HUES48 (cell line): ENCODE results near the gene COL28A1.

Experiments used
- H3K27ac ChIP-seq: one replicate; pipeline ENCODE4 v1.7.0; 2013; ENCODE audit warnings: low read depth, low read length, inconsistent platforms
- H3K27me3 ChIP-seq: 2 replicates; pipeline ENCODE4 v1.6.1; 2013; ENCODE audit warnings: mild to moderate bottlenecking, low read length; ENCODE audit not compliant: control insufficient read depth, insufficient read depth
- H3K36me3 ChIP-seq: 2 replicates; pipeline ENCODE4 v1.6.1; 2013; ENCODE audit warnings: low read length; ENCODE audit not compliant: control insufficient read depth, insufficient read depth
- H3K4me1 ChIP-seq: 2 replicates; pipeline ENCODE4 v1.6.1; 2013; ENCODE audit warnings: mild to moderate bottlenecking, low read length; ENCODE audit not compliant: control insufficient read depth, insufficient read depth
- H3K4me3 ChIP-seq: 2 replicates; pipeline ENCODE4 v1.5.1; 2013; ENCODE audit warnings: mild to moderate bottlenecking, low read depth, low read length
- H3K9ac ChIP-seq: 2 replicates; pipeline ENCODE4 v1.6.1; 2013; ENCODE audit warnings: mild to moderate bottlenecking, low read depth, low read length, moderate library complexity
- H3K9me3 ChIP-seq: 2 replicates; pipeline ENCODE4 v1.6.1; 2013; ENCODE audit warnings: low read length; ENCODE audit not compliant: control insufficient read depth, insufficient read depth

The COL28A1 gene

DNA sequence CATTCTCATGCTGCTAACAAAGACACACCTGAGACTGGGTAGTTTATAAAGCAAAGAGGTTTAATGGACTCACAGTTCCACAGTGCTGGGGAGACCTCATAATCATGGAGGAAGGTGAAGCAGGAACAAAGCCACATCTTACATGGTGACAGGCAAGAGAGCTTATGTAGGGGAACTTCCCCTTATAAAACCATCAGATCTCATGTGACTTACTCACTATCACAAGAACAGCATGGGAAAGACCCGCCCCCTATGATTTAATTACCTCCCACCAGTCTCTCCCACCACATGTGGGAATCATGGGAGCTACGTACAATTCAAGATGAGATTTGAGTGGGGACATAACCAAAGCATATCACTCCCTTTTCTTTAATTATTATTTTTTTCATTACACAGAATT lies 16.6 kb downstream of the COL28A1 start:
- Histone ChIP-seq H3K4me1 (no peaks in the 10 kb centered on the region; the same call in 1 of the 2 replicates), H3K36me3 (no peaks in the 10 kb centered on the region), H3K27ac (no peak overlapping the region), H3K4me3 (no peak overlapping the region), H3K9ac (no peak overlapping the region), H3K9me3 (no peaks in the 10 kb centered on the region), H3K27me3 (no peaks in the 10 kb centered on the region)

GRCh38 chr7:7517754-7518153 lies 17.9 kb downstream of the COL28A1 start:
- H3K27ac ChIP-seq, result no peak overlapping the region
- H3K9me3 ChIP-seq, result no peaks in the 10 kb centered on the region
- H3K4me3 ChIP-seq, result no peak overlapping the region
- no peaks in the 10 kb centered on the region; the same call in 1 of the 2 replicates for H3K4me1 ChIP-seq
- H3K36me3 ChIP-seq, result no peaks in the 10 kb centered on the region
- H3K9ac ChIP-seq, result no peak overlapping the region
- H3K27me3 ChIP-seq, result no peaks in the 10 kb centered on the region

GRCh38 chr7:7516662-7517061 lies 19.0 kb downstream of the COL28A1 start:
- Histone ChIP-seq H3K9ac (no peak overlapping the region), H3K27ac (no peak overlapping the region), H3K4me1 (no peaks in the 10 kb centered on the region; the same call in 1 of the 2 replicates), H3K4me3 (no peak overlapping the region), H3K27me3 (no peaks in the 10 kb centered on the region), H3K9me3 (no peaks in the 10 kb centered on the region), H3K36me3 (no peaks in the 10 kb centered on the region)

DNA sequence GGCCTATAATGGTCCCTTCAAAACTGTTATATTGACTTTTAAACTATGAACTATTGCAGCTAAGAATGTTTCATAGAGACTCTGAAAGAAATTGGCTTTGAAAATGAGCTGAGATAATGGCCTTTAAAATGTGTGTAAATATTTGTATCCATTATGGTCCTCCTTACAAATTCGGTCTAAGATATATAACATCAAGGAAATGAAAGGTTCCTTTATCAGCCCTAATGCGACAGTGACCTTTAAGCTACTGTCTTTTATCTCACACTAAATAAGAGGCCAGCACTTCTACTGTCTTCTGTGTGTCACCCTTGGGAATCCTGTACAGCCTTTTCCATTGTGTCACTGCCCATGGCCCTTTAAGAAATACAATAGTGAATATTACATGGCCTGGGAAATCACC lies 19.5 kb downstream of the COL28A1 start:
- Histone ChIP-seq H3K36me3 (no peaks in the 10 kb centered on the region), H3K4me1 (no peaks in the 10 kb centered on the region; the same call in 1 of the 2 replicates), H3K9me3 (no peaks in the 10 kb centered on the region), H3K9ac (no peak overlapping the region), H3K4me3 (no peak overlapping the region), H3K27me3 (no peaks in the 10 kb centered on the region), H3K27ac (no peak overlapping the region)

- H3K4me3 ChIP-seq, result no peak overlapping the region
- H3K4me1 ChIP-seq, result no peaks in the 10 kb centered on the region; the same call in 1 of the 2 replicates
- no peaks in the 10 kb centered on the region for H3K27me3 ChIP-seq
Measured at GRCh38 chr7:7512861-7513597, 22.6 kb downstream of the COL28A1 start.

DNA sequence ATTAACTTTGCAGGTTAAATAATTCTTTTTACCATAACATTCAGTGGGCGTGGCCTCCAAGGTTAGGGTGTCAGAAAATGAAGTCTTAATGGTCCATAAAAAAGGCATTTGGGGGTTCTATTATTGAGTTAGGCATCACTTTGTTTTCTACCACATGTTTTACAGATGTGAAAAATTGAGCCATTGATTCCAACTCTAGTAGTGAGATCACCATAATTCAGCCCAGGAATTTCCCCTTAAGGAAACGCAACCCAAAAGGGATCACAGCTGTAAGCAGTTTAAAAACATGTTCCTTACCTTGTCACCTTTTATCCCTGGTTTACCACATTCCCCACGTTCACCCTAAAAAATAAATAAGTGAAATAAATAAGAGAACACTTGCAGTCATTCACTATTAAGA lies 24.9 kb downstream of the COL28A1 start:
- H3K36me3 ChIP-seq, result no peaks in the 10 kb centered on the region
- H3K9me3 ChIP-seq, result no peaks in the 10 kb centered on the region
- no peak overlapping the region for H3K9ac ChIP-seq
- no peaks in the 10 kb centered on the region; the same call in 1 of the 2 replicates for H3K4me1 ChIP-seq
- H3K27me3 ChIP-seq, result no peaks in the 10 kb centered on the region
- H3K4me3 ChIP-seq, result no peak overlapping the region
- H3K27ac ChIP-seq, result no peak overlapping the region

More at GRCh38 chr7:7512861-7513597, 22.6 kb downstream of the COL28A1 start:
- H3K9me3 ChIP-seq, result no peaks in the 10 kb centered on the region
- no peak overlapping the region for H3K27ac ChIP-seq
- H3K36me3 ChIP-seq, result no peaks in the 10 kb centered on the region
- H3K9ac ChIP-seq, result no peak overlapping the region

- no peaks in the 10 kb centered on the region for H3K4me1 ChIP-seq
Measured at GRCh38 chr7:7505915-7506314, 29.8 kb downstream of the COL28A1 start.

GRCh38 chr7:7504910-7505704 lies 30.6 kb downstream of the COL28A1 start:
- H3K27ac ChIP-seq, result no peak overlapping the region
- H3K27me3 ChIP-seq, result no peaks in the 10 kb centered on the region
- H3K9ac ChIP-seq, result no peak overlapping the region
- H3K9me3 ChIP-seq, result no peaks in the 10 kb centered on the region
- H3K36me3 ChIP-seq, result no peaks in the 10 kb centered on the region
- H3K4me3 ChIP-seq, result no peak overlapping the region
- no peaks in the 10 kb centered on the region for H3K4me1 ChIP-seq

More at GRCh38 chr7:7505915-7506314, 29.8 kb downstream of the COL28A1 start:
- Histone ChIP-seq H3K4me3 (no peak overlapping the region), H3K27me3 (no peaks in the 10 kb centered on the region), H3K27ac (no peak overlapping the region), H3K9me3 (no peaks in the 10 kb centered on the region), H3K9ac (no peak overlapping the region), H3K36me3 (no peaks in the 10 kb centered on the region)

- no peak overlapping the region for H3K4me3 ChIP-seq
- no peaks in the 10 kb centered on the region for H3K4me1 ChIP-seq
- no peaks in the 10 kb centered on the region for H3K9me3 ChIP-seq
Measured at GRCh38 chr7:7499892-7500291, 35.8 kb downstream of the COL28A1 start.

DNA sequence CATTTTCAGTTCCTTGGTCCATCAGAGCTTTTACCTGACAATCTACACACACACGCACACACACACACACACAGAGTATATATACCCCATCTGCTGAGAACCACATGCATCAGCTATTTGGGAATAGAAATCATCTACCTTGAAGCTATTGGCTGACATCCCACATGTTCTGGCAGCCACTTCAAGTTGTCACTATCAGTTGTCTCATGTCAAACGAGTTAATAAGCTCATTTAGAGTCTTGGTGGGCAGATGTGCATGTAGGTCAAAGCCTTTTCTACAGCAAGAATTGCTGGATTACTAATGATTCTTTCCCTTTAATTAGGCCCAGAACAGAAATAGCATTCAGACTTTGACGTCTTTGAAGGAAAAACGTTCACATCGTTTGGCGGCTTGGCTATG lies 36.8 kb downstream of the COL28A1 start:
- Histone ChIP-seq H3K4me1 (no peaks in the 10 kb centered on the region), H3K9ac (no peak overlapping the region)

More at GRCh38 chr7:7499892-7500291, 35.8 kb downstream of the COL28A1 start:
- Histone ChIP-seq H3K9ac (no peak overlapping the region), H3K27ac (no peak overlapping the region), H3K27me3 (no peaks in the 10 kb centered on the region), H3K36me3 (no peaks in the 10 kb centered on the region)

DNA sequence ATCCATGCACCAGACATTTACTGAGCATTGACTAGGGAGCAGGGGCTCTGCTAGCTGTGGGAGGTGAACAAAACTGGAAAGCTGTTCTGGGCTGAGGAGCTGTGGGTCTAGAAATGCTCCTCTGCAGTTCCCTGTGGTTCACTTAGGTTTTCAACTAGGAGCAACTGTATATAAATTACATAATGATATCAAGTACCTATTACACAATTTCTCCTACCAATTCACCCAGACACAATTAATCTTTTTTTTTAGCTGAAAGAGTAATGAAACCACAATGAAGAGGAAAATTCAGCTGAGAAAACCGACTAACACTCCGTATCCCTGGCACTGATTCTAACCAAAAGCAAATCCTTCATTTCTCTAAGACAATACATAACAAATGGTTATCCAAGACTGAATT lies 39.4 kb downstream of the COL28A1 start:
- no peak overlapping the region for H3K4me3 ChIP-seq
- no peaks in the 10 kb centered on the region for H3K9me3 ChIP-seq
- no peaks in the 10 kb centered on the region for H3K36me3 ChIP-seq
- no peak overlapping the region for H3K27ac ChIP-seq
- no peak overlapping the region for H3K9ac ChIP-seq
- no peaks in the 10 kb centered on the region for H3K27me3 ChIP-seq
- H3K4me1 ChIP-seq, result no peaks in the 10 kb centered on the region

More for the DNA sequence above, 36.8 kb downstream of the COL28A1 start:
- Histone ChIP-seq H3K27ac (no peak overlapping the region), H3K4me3 (no peak overlapping the region), H3K9me3 (no peaks in the 10 kb centered on the region), H3K36me3 (no peaks in the 10 kb centered on the region), H3K27me3 (no peaks in the 10 kb centered on the region)
